Stimulated activated CD4-positive, alpha-beta T cell treated with anti-CD3 and anti-CD28 coated beads, Interleukin-12 subunit alpha, Interleukin-12 subunit beta, amount 100 ng/mL, for 4 hours (primary cell): Measurements from ENCODE around the gene GBP3.

Experiments used
- DNase-seq: peaks from one replicate; pipeline ENCODE4 v3.0.0-alpha.2; 2020

Gene GBP3

GRCh38 chr1:88973520-88974137 is 49.0 kb downstream of the GBP3 start:
- no peak for DNase-seq

- DNase-seq, result no peak
These were observed 60.9 kb downstream of the GBP3 start for GRCh38 chr1:88961647-88962275.

GRCh38 chr1:88961081-88961480 is 61.6 kb downstream of the GBP3 start:
- no peak for DNase-seq
